ENCODE results near the gene PNPLA5. TPM values are rescaled to one million over a fixed set of nuclear protein-coding genes. Genes with fewer than 3 reads are reported as not detected.

PNPLA5 gene
- total RNA-seq, 1 experiment from 2014 or later: not detected

GRCh38 chr22:43840851-43841250, 51.0 kb downstream of the PNPLA5 start:
- no peak for TF ChIP-seq TCF7L2 (IDR thresholded peaks at IDR 0.05; ENCODE audit: low read depth, low read length)
- TF ChIP-seq SIN3A (IDR thresholded peaks at IDR 0.05; ENCODE audit: borderline replicate concordance, insufficient read depth, low read depth, low read length): no peak
- TF ChIP-seq, protein P1, sequence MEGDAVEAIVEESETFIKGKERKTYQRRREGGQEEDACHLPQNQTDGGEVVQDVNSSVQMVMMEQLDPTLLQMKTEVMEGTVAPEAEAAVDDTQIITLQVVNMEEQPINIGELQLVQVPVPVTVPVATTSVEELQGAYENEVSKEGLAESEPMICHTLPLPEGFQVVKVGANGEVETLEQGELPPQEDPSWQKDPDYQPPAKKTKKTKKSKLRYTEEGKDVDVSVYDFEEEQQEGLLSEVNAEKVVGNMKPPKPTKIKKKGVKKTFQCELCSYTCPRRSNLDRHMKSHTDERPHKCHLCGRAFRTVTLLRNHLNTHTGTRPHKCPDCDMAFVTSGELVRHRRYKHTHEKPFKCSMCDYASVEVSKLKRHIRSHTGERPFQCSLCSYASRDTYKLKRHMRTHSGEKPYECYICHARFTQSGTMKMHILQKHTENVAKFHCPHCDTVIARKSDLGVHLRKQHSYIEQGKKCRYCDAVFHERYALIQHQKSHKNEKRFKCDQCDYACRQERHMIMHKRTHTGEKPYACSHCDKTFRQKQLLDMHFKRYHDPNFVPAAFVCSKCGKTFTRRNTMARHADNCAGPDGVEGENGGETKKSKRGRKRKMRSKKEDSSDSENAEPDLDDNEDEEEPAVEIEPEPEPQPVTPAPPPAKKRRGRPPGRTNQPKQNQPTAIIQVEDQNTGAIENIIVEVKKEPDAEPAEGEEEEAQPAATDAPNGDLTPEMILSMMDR (IDR thresholded peaks at IDR 0.05): no peak
- no peak for TF ChIP-seq REST (IDR thresholded peaks at IDR 0.05; ENCODE audit: insufficient read depth in 1 of 2, low read depth in 2 of 2, low read length in 1 of 2)
- TF ChIP-seq POLR2AphosphoS5 (IDR thresholded peaks at IDR 0.05; ENCODE audit: low read depth, low read length): no peak
- BruUV-seq (replicated peaks): no TSS peak
- H3K9me3 ChIP-seq (ENCODE audit: control insufficient read depth, insufficient read depth, low read depth, low read length): no peaks in the 10 kb centered on the region
- H3K4me1 ChIP-seq (ENCODE audit: control insufficient read depth, insufficient read depth, low read length): no peaks in the 10 kb centered on the region
- in situ Hi-C loops (cut with HindIII; ENCODE audit: low pct_unique_long_range_greater_than_20kb, low sequenced_read_pairs): no loop called here
- no peak overlapping the region for H3K27ac ChIP-seq (ENCODE audit: low read length)
- H3K36me3 ChIP-seq (ENCODE audit: control insufficient read depth, insufficient read depth, low read length): no peaks in the 10 kb centered on the region
- CTCF ChIA-PET: no interaction called here
- no peak for DNase-seq (ENCODE audit: low read depth, low spot score)
- POLR2A ChIA-PET: no interaction called here
- H3K27me3 ChIP-seq (ENCODE audit: control insufficient read depth, insufficient read depth, low read length): no peaks in the 10 kb centered on the region
- H3K4me3 ChIP-seq (ENCODE audit: low read depth in 2 of 2, low read length in 2 of 2): no peak overlapping the region
- ATAC-seq: no peak
- intact Hi-C loops (cut with micrococcal nuclease; ENCODE audit: unreplicated experiment): no loop called here

DNA sequence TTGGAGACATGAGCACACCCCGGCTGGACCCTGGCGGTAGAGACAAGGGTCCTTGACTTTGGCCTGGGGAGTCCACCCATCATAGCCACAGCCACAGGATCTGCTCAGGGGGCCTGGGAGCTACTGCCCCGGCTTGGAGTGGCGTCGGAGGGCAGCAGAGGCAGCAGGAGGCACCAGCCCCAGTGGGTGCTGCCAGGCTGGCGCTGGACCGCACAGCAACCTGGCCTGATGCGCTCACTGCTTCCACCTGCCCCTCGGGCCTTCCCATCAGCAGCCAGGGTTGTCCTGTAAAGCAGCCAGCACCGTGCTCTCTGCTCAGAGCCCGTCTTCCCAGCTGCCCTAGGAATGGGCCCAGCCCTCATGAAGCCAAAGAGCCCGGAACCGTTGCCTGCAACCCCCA, 51.4 kb downstream of the PNPLA5 start:
- POLR2A ChIA-PET: no interaction called here
- no peak for ATAC-seq
- CTCF ChIA-PET: no interaction called here

More for the DNA sequence above, 51.4 kb downstream of the PNPLA5 start:
- Histone ChIP-seq H3K36me3 (ENCODE audit: control insufficient read depth, insufficient read depth, low read length) (no peaks in the 10 kb centered on the region), H3K4me1 (ENCODE audit: control insufficient read depth, insufficient read depth, low read length) (no peaks in the 10 kb centered on the region), H3K27ac (ENCODE audit: low read length) (no peak overlapping the region), H3K4me3 (ENCODE audit: low read depth in 2 of 2, low read length in 2 of 2) (no peak overlapping the region), H3K27me3 (ENCODE audit: control insufficient read depth, insufficient read depth, low read length) (no peaks in the 10 kb centered on the region), H3K9me3 (ENCODE audit: control insufficient read depth, insufficient read depth, low read depth, low read length) (no peaks in the 10 kb centered on the region)
- no peak for DNase-seq (ENCODE audit: low read depth, low spot score)
- TF ChIP-seq, protein P1 (IDR thresholded peaks at IDR 0.05): no peak
- TF ChIP-seq SIN3A (IDR thresholded peaks at IDR 0.05; ENCODE audit: borderline replicate concordance, insufficient read depth, low read depth, low read length) (no peak), POLR2AphosphoS5 (IDR thresholded peaks at IDR 0.05; ENCODE audit: low read depth, low read length) (no peak), TCF7L2 (IDR thresholded peaks at IDR 0.05; ENCODE audit: low read depth, low read length) (no peak), REST (IDR thresholded peaks at IDR 0.05; ENCODE audit: insufficient read depth in 1 of 2, low read depth in 2 of 2, low read length in 1 of 2) (no peak)
- in situ Hi-C loops (cut with HindIII; ENCODE audit: low pct_unique_long_range_greater_than_20kb, low sequenced_read_pairs): no loop called here
- no TSS peak for BruUV-seq (replicated peaks)
- intact Hi-C loops (cut with micrococcal nuclease; ENCODE audit: unreplicated experiment): no loop called here

All from Panc1 (cell line).